ENCODE results near the gene CDKN2A.

The CDKN2A gene

GRCh38 chr9:22009506-22009867 is 15.3 kb upstream of the CDKN2A start:
- DNase-seq: no peak
- intact Hi-C loops (cut with DNase I): loop anchor here (2.0 kb wide), 1 partner anchor 15 kb away; the partner anchor contains the start of genes CDKN2A and CDKN2B-AS1

DNA sequence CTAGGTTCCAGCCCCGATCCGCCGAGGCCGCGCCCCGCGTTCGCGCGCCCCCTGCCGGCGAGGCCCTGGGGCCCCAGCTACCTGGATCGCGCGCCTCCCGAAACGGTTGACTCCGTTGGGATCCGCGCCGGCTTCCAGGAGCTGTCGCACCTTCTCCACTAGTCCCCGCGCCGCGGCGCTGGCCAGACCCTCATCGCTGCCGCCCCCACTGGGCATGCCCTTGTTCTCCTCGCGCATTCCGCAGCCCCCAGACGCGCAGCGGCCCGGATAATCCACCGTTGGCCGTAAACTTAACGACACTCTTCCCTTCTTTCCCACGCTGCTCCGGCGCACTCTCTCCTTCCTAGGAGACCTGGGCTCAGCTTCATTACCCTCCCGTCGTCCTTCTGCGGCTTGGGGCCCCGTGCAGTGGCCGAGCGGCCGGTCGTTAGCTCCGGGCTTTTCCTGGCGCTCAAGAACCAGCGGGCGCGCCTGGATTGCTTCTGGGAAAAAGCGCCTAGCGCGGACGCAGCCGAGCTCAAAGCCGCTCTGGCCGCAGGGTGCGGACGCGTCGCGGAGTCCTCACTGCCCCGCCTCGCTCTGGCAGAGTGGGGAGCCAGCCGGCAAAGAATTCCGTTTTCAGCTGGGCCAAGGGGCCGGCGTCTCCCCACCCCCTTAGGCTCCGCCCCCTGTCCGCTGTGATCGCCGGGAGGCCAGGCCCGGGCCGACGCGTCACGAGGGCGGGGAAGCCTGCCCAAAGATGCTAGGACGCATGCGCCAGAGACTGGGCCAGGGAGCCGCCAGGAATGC is 14.7 kb upstream of the CDKN2A start, which contains the start of gene CDKN2B:
CDKN2B (minus strand) TSS at position 589 of the 789 bp plus-strand sequence; CDS start at position 237, 352 bp downstream.
- peak; percentile 82 to 97 (median 92) for DNase-seq
- intact Hi-C loops (cut with DNase I): loop anchor here (2.0 kb wide), 1 partner anchor 14 kb away; the partner anchor contains the start of genes CDKN2A and CDKN2B-AS1

DNA sequence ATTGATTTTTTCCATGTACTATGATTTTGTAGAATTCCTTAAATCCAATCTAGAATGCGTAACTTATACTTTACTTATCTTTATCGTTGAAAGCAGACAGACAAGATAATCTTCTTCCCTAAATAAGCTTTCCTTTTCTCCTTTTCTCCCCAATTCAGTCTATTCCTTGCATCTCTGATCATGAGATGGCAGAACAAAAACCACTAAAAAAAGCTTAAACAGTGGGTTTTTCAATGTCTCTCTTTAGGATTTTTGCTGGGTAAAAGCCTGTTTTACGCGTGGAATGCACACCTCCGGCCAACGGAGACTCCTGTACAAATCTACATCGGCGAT is 14.2 kb upstream of the CDKN2A start:
- intact Hi-C loops (cut with DNase I): loop anchor here (2.0 kb wide), 1 partner anchor 14 kb away; the partner anchor contains the start of genes CDKN2A and CDKN2B-AS1
- DNase-seq: no peak

- intact Hi-C loops (cut with DNase I): no loop called here
- DNase-seq: no peak
Observed at GRCh38 chr9:22005702-22006606, 11.8 kb upstream of the CDKN2A start.

GRCh38 chr9:22005021-22005701 is 11.0 kb upstream of the CDKN2A start:
- DNase-seq: no peak

DNA sequence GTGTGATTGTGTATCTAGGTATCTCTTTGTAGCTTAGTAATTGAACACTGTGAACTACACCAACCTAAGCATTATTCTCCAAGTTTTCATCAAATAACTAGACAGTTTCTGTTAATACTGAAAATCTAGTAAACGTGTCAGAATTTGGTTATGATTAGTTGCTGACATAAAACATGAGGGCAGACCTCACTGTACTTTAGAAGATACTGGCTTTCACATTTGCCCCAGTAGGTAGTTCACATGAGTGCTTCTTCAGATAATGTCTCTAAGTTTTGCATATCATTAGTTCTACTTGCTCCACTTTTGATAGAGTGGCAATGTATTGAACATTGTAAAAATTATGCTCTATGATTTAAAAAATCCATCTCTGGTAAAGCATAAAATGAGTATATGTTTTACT is 7.8 kb upstream of the CDKN2A start:
- intact Hi-C loops (cut with DNase I): no loop called here
- DNase-seq: no peak

More at GRCh38 chr9:22005021-22005701, 11.0 kb upstream of the CDKN2A start:
- intact Hi-C loops (cut with DNase I): no loop called here

DNA sequence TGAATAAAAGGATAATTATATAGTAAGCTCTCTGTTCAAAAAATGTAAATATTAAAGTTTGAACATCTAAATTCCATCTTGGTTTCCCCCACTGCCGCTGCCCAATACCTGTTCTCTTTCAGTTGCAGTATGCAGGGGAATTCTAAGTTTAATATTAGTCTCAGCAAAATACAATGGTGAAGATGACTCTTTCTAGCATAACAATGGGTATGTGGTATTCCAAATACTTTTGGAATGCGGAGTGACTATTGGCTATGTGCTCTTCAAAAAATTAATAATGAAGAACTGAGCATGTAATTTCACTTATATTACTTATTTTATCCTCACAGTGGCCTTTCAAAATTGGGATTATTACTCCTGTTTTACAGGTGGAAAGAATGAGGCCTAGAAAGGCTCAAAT is 3.8 kb upstream of the CDKN2A start:
- intact Hi-C loops (cut with DNase I): loop anchor here (10.0 kb wide), 1 partner anchor 183 kb away; no protein-coding TSS in a partner anchor
- no peak for DNase-seq

DNA sequence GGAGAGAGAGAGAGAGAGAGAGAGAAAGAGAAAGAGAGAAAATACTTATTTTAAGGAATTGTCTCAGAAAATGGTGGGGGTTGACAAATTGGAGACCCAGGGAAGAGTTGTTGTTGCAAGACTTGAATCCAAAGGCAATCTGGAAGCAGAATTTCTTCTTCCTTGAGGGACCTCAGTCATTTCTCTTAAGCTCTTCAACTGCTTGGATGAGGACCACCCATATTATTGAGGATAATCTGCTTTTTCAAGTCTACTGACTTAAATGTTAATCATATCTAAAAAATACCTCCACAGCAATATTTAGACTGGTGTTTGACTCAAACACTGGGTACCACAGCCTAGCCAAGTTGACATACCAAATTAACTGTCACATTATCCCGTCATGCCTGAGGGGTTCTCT is 3.3 kb upstream of the CDKN2A start:
- intact Hi-C loops (cut with DNase I): loop anchor here (10.0 kb wide), 1 partner anchor 183 kb away; no protein-coding TSS in a partner anchor
- no peak for DNase-seq

GRCh38 chr9:21996858-21997257 is 2.7 kb upstream of the CDKN2A start:
- no peak for DNase-seq
- intact Hi-C loops (cut with DNase I): loop anchor here (10.0 kb wide), 1 partner anchor 182 kb away; no protein-coding TSS in a partner anchor

DNA sequence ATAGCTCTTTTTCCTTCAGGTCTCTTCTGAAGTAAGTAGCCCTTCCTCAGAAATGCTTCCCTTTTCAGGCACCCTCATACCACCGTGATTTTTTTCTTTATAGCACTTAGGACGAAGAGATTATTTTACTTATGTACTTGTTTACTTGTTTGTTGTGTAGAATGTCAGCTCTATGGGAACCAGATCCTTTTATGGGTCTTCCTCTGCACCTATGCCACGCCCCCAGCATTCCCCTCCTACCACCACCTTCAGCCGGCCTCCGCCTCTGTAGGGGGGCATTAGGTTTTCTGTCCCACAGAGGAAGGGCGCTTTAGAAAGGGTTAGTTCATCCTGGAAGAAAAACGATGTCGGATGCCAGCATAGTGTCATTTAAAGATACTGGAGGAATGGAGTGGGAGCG is 2.2 kb upstream of the CDKN2A start:
- no peak for DNase-seq
- intact Hi-C loops (cut with DNase I): loop anchor here (10.0 kb wide), 1 partner anchor 182 kb away; no protein-coding TSS in a partner anchor

- intact Hi-C loops (cut with DNase I): loop anchor here (2.0 to 10.0 kb wide), 2 partner anchors 13 to 181 kb away; partner anchors contain the start of gene CDKN2B
- peak in 34 of 42 donors; percentile 19 to 81 (median 51) for DNase-seq
Observed at GRCh38 chr9:21995666-21996398, 1.6 kb upstream of the CDKN2A start.

DNA sequence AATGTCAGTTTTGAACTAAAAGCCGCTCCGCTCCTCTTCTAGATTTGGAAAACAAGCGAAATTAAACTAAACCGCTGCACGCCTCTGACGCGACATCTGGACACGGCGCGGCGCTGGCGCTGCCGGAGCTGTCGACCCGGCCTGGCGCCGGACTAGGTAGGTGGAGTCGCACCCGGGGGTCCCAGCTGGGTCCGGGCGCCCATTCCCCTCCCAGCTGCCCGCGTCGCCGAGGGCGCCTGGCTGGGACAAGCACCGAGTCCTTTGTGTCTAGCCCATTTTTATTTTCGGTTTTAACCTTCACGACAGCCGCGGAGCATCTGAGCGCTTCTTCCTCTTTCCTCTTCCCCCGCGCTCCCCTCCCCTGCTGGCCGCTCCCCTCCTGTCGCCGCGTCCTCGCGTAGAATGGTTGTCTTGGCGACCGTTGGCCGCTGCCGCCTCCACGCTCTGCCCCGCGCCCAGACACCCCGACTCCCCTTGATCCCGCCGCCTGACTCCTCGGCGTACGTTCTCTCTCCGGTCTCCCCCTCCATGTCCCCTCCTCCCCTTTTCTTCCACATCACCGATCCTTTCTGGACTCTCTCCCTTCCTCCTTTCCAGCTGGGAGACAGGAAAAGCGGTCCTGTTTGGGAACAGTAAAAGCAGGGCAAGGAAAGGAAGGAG is 944 bp upstream of the CDKN2A start:
- DNase-seq: peak in 39 of 42 donors; percentile 31 to 83 (median 62)
- intact Hi-C loops (cut with DNase I): loop anchor here (2.0 to 10.0 kb wide), 2 partner anchors 14 to 180 kb away; partner anchors contain the start of gene CDKN2B

- intact Hi-C loops (cut with DNase I): loop anchor here (2.0 to 10.0 kb wide), 2 partner anchors 14 to 180 kb away; partner anchors contain the start of gene CDKN2B
- DNase-seq: peak in 40 of 42 donors; percentile 35 to 82 (median 60)
Observed at GRCh38 chr9:21994556-21995005, 389 bp upstream of the CDKN2A start, which contains the start of gene CDKN2B-AS1. Gene CDKN2B-AS1 (plus strand): TSS chr9:21994791.

DNA sequence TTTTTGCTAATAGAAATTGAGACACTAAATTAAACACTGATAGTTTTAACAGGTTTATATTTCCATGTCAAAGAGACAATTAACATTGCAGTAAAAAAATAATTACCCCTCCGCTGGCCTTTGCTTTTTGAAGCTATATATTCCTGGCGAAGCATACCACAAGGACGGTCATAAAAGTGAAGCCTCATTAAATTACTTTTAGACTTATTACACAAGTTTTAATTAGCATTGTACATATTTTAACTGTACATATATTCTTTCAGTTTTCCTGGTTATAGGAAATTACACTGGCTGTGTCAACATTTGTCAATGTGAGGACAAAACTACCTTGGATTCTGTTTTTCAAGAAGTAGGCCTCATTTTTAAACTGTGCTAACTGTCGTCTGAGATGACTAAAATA is 1.2 kb downstream of the CDKN2A start:
- intact Hi-C loops (cut with DNase I): loop anchor here (10.0 kb wide), 1 partner anchor 178 kb away; no protein-coding TSS in a partner anchor
- no peak for DNase-seq

DNA sequence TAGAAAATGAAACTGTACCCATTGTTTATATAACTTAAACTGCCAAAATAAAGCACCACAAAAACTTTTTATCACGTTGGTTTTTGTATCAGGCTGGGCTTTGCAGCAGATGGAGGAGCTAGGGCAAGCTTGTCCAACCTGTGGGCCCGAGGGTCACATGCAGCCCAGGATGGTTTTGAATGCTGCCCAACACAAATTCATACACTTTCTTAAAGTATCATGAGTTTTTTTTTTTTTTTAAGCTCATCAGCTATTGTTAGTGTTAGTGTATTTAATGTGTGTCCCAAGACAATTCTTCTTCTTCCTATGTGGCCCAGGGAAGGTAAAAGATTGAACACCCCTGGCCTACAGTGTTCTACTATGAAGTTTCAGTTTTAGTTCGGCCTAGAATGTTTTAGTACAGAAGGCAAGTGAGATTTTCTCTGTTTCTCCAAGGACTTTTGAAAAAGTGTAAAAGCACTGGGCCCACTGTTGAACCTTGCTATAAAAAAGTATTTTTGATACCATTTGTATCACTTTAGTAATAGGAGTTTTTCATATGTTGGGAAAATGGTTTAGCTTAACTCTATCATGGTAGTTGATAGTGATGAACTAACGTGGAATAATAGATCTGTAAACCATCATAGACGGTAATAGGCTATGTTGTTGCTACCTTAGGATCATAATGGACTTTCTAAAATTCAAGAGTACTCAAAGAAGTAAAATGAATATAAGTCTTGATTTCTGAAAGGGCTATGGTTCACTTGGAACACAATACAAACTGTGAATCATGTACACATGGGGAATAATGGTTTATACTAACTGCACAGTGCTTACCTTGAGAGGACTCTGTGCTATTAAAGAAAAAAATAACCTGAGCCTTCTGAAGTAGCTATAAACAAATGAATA is 2.9 kb downstream of the CDKN2A start:
- no peak for DNase-seq
- intact Hi-C loops (cut with DNase I): loop anchor here (10.0 kb wide), 1 partner anchor 177 kb away; no protein-coding TSS in a partner anchor
